HepG2 (cell line): ENCODE measurements around the gene DENND2D. TPM values are rescaled to one million over a fixed set of nuclear protein-coding genes. Genes with fewer than 3 reads are reported as not detected.

Experiments used
- ATAC-seq: fragments of 200-7000 bp; cut with Tn5 transposase; 3 replicates; pipeline ENCODE4 v1.9.1; 2020; ENCODE audit warnings: mild to moderate bottlenecking, moderate library complexity
- BruUV-seq: library from RNA; stranded (reverse); fragments of 400-500 nt; replicated peaks from 2 replicates; lab custom pipeline; 2021; lab: Mats Ljungman, UMichigan
- CTCF ChIA-PET: fragments of 300-600 bp; formaldehyde crosslinking; extraction: SDS; loops from one replicate; lab custom pipeline; 2021; ENCODE audit warnings: low total read pairs, inconsistent platforms, low intra/inter-chr PET ratio; lab: Yijun Ruan, JAX
- POLR2A ChIA-PET: fragments of 350-600 bp; sonication (Branson Sonifier 250); formaldehyde crosslinking; loops from one replicate; lab custom pipeline; 2020; ENCODE audit warnings: antibody characterized with exemption, inconsistent platforms; lab: Yijun Ruan, JAX
- DNase-seq: peaks from one replicate; pipeline ENCODE4 v3.0.0-alpha.2; 2015; ENCODE audit warnings: low spot score
- FAIRE-seq: peaks from 3 replicates; lab custom pipeline; 2011; peaks lifted over from hg19 to GRCh38; lab: Jason Lieb, UNC
- H2AFZ ChIP-seq: one replicate; pipeline ENCODE4 v1.6.1; 2011; ENCODE audit warnings: low read length, inconsistent platforms
- H3K27ac ChIP-seq: fragments of 300-600 bp; 3 replicates; pipeline ENCODE4 v1.8.0; 2011; ENCODE audit warnings: mixed run types, mild to moderate bottlenecking, mixed read lengths, low read length, inconsistent platforms; ENCODE audit not compliant: insufficient read depth; ENCODE audit errors: extremely low read length
- H3K27me3 ChIP-seq, 2 experiments: fragments of 200-600 bp in 1 of 2; 2 replicates in 1 of 2; 3 replicates in 1 of 2; pipeline versions ENCODE4 v1.6.0 to v1.8.0; 2011; ENCODE audit warnings: low read length in 2 of 2, mild to moderate bottlenecking in 2 of 2, moderate library complexity in 2 of 2, inconsistent platforms in 1 of 2; ENCODE audit not compliant: insufficient read depth in 2 of 2, control insufficient read depth in 1 of 2
- H3K36me3 ChIP-seq, 2 experiments: fragments of 200-600 bp in 1 of 2; replicated peaks in 1 of 2; 2 replicates in 1 of 2; 3 replicates in 1 of 2; pipeline versions ENCODE4 v1.5.1 to v1.8.0; 2011; ENCODE audit warnings: low read length in 2 of 2, inconsistent platforms in 1 of 2; ENCODE audit not compliant: insufficient read depth in 2 of 2, control insufficient read depth in 1 of 2
- H3K4me1 ChIP-seq: 2 replicates; pipeline ENCODE4 v1.5.1; 2012; ENCODE audit warnings: low read length, inconsistent platforms; ENCODE audit not compliant: insufficient read depth
- H3K4me2 ChIP-seq: 2 replicates; pipeline ENCODE4 v1.6.0; 2011; ENCODE audit warnings: low read depth, low read length, inconsistent platforms
- H3K4me3 ChIP-seq, 3 experiments: fragments of 200-600 bp in 1 of 3; sonication (generic), shearing (Covaris generic) in 1 of 3; replicated peaks in 1 of 3; 2 replicates each; pipeline ENCODE4 v1.5.1; 2011 to 2016; ENCODE audit warnings: low read length in 3 of 3, inconsistent platforms in 2 of 3, low read depth in 2 of 3, mild to moderate bottlenecking in 2 of 3, control low read depth in 1 of 3, mixed read lengths in 1 of 3; ENCODE audit not compliant: insufficient read depth in 1 of 3
- H3K79me2 ChIP-seq: one replicate; pipeline ENCODE4 v1.6.1; 2011; ENCODE audit warnings: low read length, inconsistent platforms; ENCODE audit not compliant: insufficient read depth
- H3K9ac ChIP-seq: 2 replicates; pipeline ENCODE4 v1.6.0; 2011; ENCODE audit warnings: mild to moderate bottlenecking, low read depth, low read length, inconsistent platforms; ENCODE audit not compliant: insufficient read depth
- H3K9me3 ChIP-seq: 2 replicates; pipeline ENCODE4 v1.5.1; 2012; ENCODE audit warnings: mild to moderate bottlenecking, low read length
- H4K20me1 ChIP-seq: 2 replicates; pipeline ENCODE4 v1.6.0; 2011; ENCODE audit warnings: inconsistent platforms, mild to moderate bottlenecking, low read length, moderate library complexity; ENCODE audit not compliant: insufficient read depth
- SYNCRIP ChIP-seq: fragments of 200-400 bp; formaldehyde crosslinking; IDR thresholded peaks from 2 replicates; pipeline ENCODE4 v1.6.1; 2018; ENCODE audit warnings: mild to moderate bottlenecking, low read depth, low read length; ENCODE audit not compliant: insufficient read depth
- TP53 ChIP-seq: sonication (generic); formaldehyde crosslinking; conservative IDR thresholded peaks from 2 replicates; pipeline ENCODE4 v1.4.0; 2020; ENCODE audit warnings: missing genetic modification reagents
- ZNF3 ChIP-seq: IDR thresholded peaks from 2 replicates; pipeline ENCODE4 v1.7.0; 2017; ENCODE audit warnings: inconsistent platforms
- ZNF562 ChIP-seq: sonication (generic); formaldehyde crosslinking; IDR thresholded peaks from 2 replicates; pipeline ENCODE4 v1.8.0; 2022; ENCODE audit warnings: missing genetic modification reagents, borderline replicate concordance
- WGBS: methylation state at CpG from one replicate; pipeline ENCODE4 v1.1.6; 2017; ENCODE audit warnings: low lambda C conversion rate; 5-methylcytosine and 5-hydroxymethylcytosine counted together
- in situ Hi-C: cut with HindIII; loops from 2 replicates; pipeline ENCODE4 v1.10.0; 2017; ENCODE audit warnings: low pct_unique_long_range_greater_than_20kb; ENCODE audit not compliant: extremely low pct_ligation_motif_present
- intact Hi-C: fragments of 100-400 bp; cut with micrococcal nuclease; formaldehyde crosslinking; loops from one replicate; pipeline ENCODE4 v1.10.0; 2022; ENCODE audit not compliant: unreplicated experiment
- polyA plus RNA-seq, 8 experiments: library from polyadenylated mRNA; depleted of rRNA in 3 of 8; stranded (reverse) in 7 of 8; unstranded in 1 of 8; fragments of >200 nt; fragmentation: Illumina TruSeq in 4 of 8; extraction: Trizol in 4 of 8; gene quantifications; 2 replicates each; pipeline versions ENCODE4 v1.2.1 to v1.2.3, GENCODE V29; 2011 to 2016; ENCODE audit warnings: low read depth in 4 of 8, missing spikeins in 1 of 8, mixed read lengths in 1 of 8; ENCODE audit not compliant: insufficient read depth in 1 of 8
- total RNA-seq, 5 experiments: library from RNA; depleted of rRNA; stranded (reverse); fragments of >200 nt; fragmentation: Illumina TruSeq; extraction: Trizol; gene quantifications; 2 replicates each; pipeline ENCODE4 v1.2.3, GENCODE V29; 2016; ENCODE audit warnings: low read depth in 1 of 5
- TF ChIP-seq, protein P1 (sequence below), 2 experiments: sonication (generic) in 1 of 2; formaldehyde crosslinking in 1 of 2; IDR thresholded peaks; 2 replicates each; pipeline versions ENCODE4 v1.4.0 to v1.6.1; 2016 to 2020; ENCODE audit warnings: borderline replicate concordance in 1 of 2, low read depth in 1 of 2, mild to moderate bottlenecking in 1 of 2, missing genetic modification reagents in 1 of 2

DENND2D gene
- total and polyA plus RNA-seq, 2 of the 13 experiments (the other 11 are each of a cell fraction or from before 2014, with no cell fraction given) = 0.04 TPM; not detected in 1

DNA sequence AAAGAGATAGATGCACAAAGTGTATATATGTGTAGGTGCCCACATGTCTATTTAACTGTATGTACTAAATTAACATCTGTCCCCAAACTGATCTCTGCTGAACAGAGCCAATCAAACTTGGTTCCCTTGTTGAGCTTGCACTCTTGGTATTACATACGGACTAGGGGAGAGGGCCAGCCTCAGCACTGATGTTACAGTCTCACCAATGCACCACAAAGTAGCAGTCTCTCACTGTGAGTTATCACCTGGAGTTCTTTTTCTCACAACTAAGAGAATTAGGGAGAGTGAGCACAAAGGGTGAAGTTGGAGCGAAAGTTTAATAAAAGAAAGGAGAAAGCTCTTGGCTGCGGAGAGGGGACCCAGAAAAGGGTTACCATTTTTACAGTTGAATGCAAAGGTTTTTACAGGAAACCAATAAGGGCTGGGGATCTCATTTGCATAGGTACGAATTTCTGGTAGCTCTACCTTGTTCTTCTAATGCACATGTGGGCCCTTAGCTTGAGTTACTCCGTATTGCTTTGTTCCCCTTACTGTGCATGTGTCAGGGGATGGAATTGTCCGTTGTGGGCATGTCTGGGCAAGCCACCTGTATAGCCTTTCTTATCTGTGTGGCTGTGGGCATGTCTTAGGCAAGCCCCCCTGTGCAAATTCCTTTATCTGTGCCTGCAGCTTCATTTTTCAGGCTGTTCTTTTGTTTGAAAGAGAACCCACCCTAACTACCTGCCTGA lies 13.8 kb upstream of the DENND2D start:
- in situ Hi-C loops (no loop called here), intact Hi-C loops (no loop called here)
- FAIRE-seq (no peak), DNase-seq (no peak), ATAC-seq (no peak)
- H3K4me2 ChIP-seq = no peak overlapping the region
- TF ChIP-seq ZNF562 (CRISPR knock-in tag) (no peak), TP53 (CRISPR knock-in tag) (peak; percentile 99), ZNF3 (no peak), SYNCRIP (no peak)
- TF ChIP-seq, protein P1, sequence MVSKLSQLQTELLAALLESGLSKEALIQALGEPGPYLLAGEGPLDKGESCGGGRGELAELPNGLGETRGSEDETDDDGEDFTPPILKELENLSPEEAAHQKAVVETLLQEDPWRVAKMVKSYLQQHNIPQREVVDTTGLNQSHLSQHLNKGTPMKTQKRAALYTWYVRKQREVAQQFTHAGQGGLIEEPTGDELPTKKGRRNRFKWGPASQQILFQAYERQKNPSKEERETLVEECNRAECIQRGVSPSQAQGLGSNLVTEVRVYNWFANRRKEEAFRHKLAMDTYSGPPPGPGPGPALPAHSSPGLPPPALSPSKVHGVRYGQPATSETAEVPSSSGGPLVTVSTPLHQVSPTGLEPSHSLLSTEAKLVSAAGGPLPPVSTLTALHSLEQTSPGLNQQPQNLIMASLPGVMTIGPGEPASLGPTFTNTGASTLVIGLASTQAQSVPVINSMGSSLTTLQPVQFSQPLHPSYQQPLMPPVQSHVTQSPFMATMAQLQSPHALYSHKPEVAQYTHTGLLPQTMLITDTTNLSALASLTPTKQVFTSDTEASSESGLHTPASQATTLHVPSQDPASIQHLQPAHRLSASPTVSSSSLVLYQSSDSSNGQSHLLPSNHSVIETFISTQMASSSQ (IDR thresholded peaks at IDR 0.05; ENCODE audit: low read depth) = no peak
- TF ChIP-seq, protein P1 (CRISPR knock-in tag; IDR thresholded peaks at IDR 0.05; ENCODE audit: borderline replicate concordance) = no peak
- ChIA-PET POLR2A (no interaction called here), CTCF (no interaction called here)
- no peaks in the 10 kb centered on the region for H4K20me1 ChIP-seq
- peaks cover 39% of the 10 kb centered on the region for H3K4me1 ChIP-seq
- no peaks in the 10 kb centered on the region for H3K36me3 ChIP-seq
- H3K9ac ChIP-seq = no peak overlapping the region
- no peak overlapping the region for H2AFZ ChIP-seq
- 89% methylated on average over 6 of the region's 6 CpGs for WGBS
- H3K27ac ChIP-seq = no peak overlapping the region
- H3K4me3 ChIP-seq = no peak overlapping the region
- no peaks in the 10 kb centered on the region for H3K79me2 ChIP-seq
- no peaks in the 10 kb centered on the region for H3K27me3 ChIP-seq
- H3K9me3 ChIP-seq = no peaks in the 10 kb centered on the region
- BruUV-seq = TSS peak; percentile 57
